ENCODE results near the gene MEPE. TPM values are rescaled to one million over a fixed set of nuclear protein-coding genes. Genes with fewer than 3 reads are reported as not detected.

Gene MEPE
- total RNA-seq, 1 donor from 2014 or later: not detected

GRCh38 chr4:87799301-87800113 lies 33.3 kb upstream of the MEPE start, which contains the start of gene IBSP:
TSS of gene IBSP (plus strand) at chr4:87799554. CDS start at chr4:87802362, 2,808 bp downstream.
- H3K27me3 Mint-ChIP-seq (ENCODE audit: insufficient read depth, low read depth): no peaks in the 10 kb centered on the region
- H3K4me3 Mint-ChIP-seq: no peak within 1 kb of the TSS
- no peaks in the 10 kb centered on the region for H3K4me1 Mint-ChIP-seq
- Histone ChIP-seq H3K4me3 (no peak within 1 kb of the TSS), H3K9ac (no peak within 1 kb of the TSS), H3K36me3 (no peaks in the 10 kb centered on the region), H3K27me3 (no peaks in the 10 kb centered on the region), H3K4me2 (no peak within 1 kb of the TSS), H4K20me1 (ENCODE audit: low read depth) (no peaks in the 10 kb centered on the region), H3K4me1 (no peaks in the 10 kb centered on the region), H3K79me2 (ENCODE audit: low read depth) (no peaks in the 10 kb centered on the region), H3K9me3 (ENCODE audit: low read depth) (no peaks in the 10 kb centered on the region), H2AFZ (replicated peaks) (no peak within 1 kb of the TSS), H3K27ac (no peak within 1 kb of the TSS), H3F3A (ENCODE audit: low read depth) (no peaks in the 10 kb centered on the region)
- no peak for DNase-seq (ENCODE audit: low spot score)
- H3K9me3 Mint-ChIP-seq: no peaks in the 10 kb centered on the region
- H3K27ac Mint-ChIP-seq: no peak within 1 kb of the TSS
- no peaks in the 10 kb centered on the region for H3K36me3 Mint-ChIP-seq
- TF ChIP-seq EZH2phosphoT487 (IDR thresholded peaks at IDR 0.05) (no peak), EZH2 (IDR thresholded peaks at IDR 0.05) (no peak)
- TF ChIP-seq, protein P1, sequence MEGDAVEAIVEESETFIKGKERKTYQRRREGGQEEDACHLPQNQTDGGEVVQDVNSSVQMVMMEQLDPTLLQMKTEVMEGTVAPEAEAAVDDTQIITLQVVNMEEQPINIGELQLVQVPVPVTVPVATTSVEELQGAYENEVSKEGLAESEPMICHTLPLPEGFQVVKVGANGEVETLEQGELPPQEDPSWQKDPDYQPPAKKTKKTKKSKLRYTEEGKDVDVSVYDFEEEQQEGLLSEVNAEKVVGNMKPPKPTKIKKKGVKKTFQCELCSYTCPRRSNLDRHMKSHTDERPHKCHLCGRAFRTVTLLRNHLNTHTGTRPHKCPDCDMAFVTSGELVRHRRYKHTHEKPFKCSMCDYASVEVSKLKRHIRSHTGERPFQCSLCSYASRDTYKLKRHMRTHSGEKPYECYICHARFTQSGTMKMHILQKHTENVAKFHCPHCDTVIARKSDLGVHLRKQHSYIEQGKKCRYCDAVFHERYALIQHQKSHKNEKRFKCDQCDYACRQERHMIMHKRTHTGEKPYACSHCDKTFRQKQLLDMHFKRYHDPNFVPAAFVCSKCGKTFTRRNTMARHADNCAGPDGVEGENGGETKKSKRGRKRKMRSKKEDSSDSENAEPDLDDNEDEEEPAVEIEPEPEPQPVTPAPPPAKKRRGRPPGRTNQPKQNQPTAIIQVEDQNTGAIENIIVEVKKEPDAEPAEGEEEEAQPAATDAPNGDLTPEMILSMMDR (IDR thresholded peaks at IDR 0.05): no peak

DNA sequence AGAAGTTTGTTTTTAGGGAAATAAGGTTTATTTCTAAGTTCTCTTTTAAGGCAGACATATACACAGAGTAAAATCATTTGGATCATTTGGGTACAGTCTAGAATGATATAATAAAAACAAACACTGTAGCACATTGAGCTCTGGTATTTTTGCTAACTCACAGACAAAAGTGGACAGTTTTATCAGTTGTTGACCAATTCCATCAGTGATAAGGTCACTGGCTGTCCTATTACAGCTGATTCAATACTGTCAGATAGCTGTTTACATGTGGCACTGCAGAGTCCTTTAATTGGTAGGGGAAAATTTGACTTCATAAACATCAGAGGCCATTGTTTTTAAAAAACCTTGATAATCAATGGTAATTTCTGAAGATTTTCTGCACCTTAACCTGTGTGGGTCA lies 29.9 kb upstream of the MEPE start:
- Histone ChIP-seq H3K4me2 (no peak overlapping the region), H3K27ac (no peak overlapping the region), H3K9me3 (ENCODE audit: low read depth) (no peaks in the 10 kb centered on the region), H3K36me3 (no peaks in the 10 kb centered on the region), H3K9ac (no peak overlapping the region), H3K4me1 (no peaks in the 10 kb centered on the region), H4K20me1 (ENCODE audit: low read depth) (no peaks in the 10 kb centered on the region), H3K27me3 (no peaks in the 10 kb centered on the region), H3F3A (ENCODE audit: low read depth) (no peaks in the 10 kb centered on the region), H3K79me2 (ENCODE audit: low read depth) (no peaks in the 10 kb centered on the region), H2AFZ (replicated peaks) (no peak overlapping the region), H3K4me3 (no peak overlapping the region)
- H3K4me3 Mint-ChIP-seq: no peak overlapping the region
- no peak overlapping the region for H3K27ac Mint-ChIP-seq
- H3K27me3 Mint-ChIP-seq (ENCODE audit: insufficient read depth, low read depth): no peaks in the 10 kb centered on the region
- H3K9me3 Mint-ChIP-seq: no peaks in the 10 kb centered on the region
- H3K36me3 Mint-ChIP-seq: no peaks in the 10 kb centered on the region
- no peak for DNase-seq (ENCODE audit: low spot score)
- TF ChIP-seq EZH2phosphoT487 (IDR thresholded peaks at IDR 0.05) (no peak), EZH2 (IDR thresholded peaks at IDR 0.05) (no peak)
- TF ChIP-seq, protein P1 (IDR thresholded peaks at IDR 0.05): no peak
- H3K4me1 Mint-ChIP-seq: no peaks in the 10 kb centered on the region

GRCh38 chr4:87803421-87803820 lies 29.3 kb upstream of the MEPE start:
- Mint-ChIP-seq H3K9me3 (no peaks in the 10 kb centered on the region), H3K36me3 (no peaks in the 10 kb centered on the region), H3K4me1 (no peaks in the 10 kb centered on the region), H3K27ac (no peak overlapping the region), H3K4me3 (no peak overlapping the region), H3K27me3 (ENCODE audit: insufficient read depth, low read depth) (no peaks in the 10 kb centered on the region)
- H2AFZ ChIP-seq (replicated peaks): no peak overlapping the region
- no peaks in the 10 kb centered on the region for H3F3A ChIP-seq (ENCODE audit: low read depth)
- no peak overlapping the region for H3K4me3 ChIP-seq
- no peak for DNase-seq (ENCODE audit: low spot score)
- H4K20me1 ChIP-seq (ENCODE audit: low read depth): no peaks in the 10 kb centered on the region
- H3K79me2 ChIP-seq (ENCODE audit: low read depth): no peaks in the 10 kb centered on the region
- TF ChIP-seq EZH2phosphoT487 (IDR thresholded peaks at IDR 0.05) (no peak), EZH2 (IDR thresholded peaks at IDR 0.05) (no peak)
- TF ChIP-seq, protein P1 (IDR thresholded peaks at IDR 0.05): no peak
- H3K9me3 ChIP-seq (ENCODE audit: low read depth): no peaks in the 10 kb centered on the region
- no peak overlapping the region for H3K4me2 ChIP-seq
- H3K36me3 ChIP-seq: no peaks in the 10 kb centered on the region
- H3K27ac ChIP-seq: no peak overlapping the region
- no peaks in the 10 kb centered on the region for H3K27me3 ChIP-seq
- H3K4me1 ChIP-seq: no peaks in the 10 kb centered on the region
- no peak overlapping the region for H3K9ac ChIP-seq
